ENCODE data around the gene AKAP6. TPM values are rescaled to one million over a fixed set of nuclear protein-coding genes. Genes with fewer than 3 reads are reported as not detected.

AKAP6 gene
- total RNA-seq, 4 donors from 2014 or later = 4.1 to 34.4 (median 15.3) TPM

DNA sequence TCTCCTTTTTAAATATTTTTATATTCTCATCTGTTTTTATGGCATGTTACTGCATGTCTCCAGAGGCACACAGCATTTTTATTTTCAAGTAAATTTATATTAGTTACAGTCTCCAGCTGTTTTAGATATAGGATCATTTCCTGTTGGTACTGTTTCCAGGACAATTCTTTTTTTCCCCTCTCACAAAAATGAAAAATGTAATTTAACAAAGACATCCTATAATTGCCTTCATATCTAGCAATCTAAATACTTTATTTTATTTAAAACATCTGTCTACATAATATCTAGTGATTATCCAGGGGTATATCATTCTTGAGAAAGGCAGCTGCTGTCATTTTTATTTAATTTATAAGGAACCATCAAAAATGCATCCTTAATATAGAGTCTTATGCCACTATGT lies 337.2 kb downstream of the AKAP6 start:
- intact Hi-C loops (cut with DNase I; ENCODE audit: low total_unique reads) = no loop called here
- Histone ChIP-seq H3K9me3 (no peaks in the 10 kb centered on the region), H3K36me3 (no peaks in the 10 kb centered on the region), H3K27ac (no peak overlapping the region), H3K4me3 (no peak overlapping the region), H3K4me1 (no peaks in the 10 kb centered on the region), H3K27me3 (no peaks in the 10 kb centered on the region)
- DNase-seq = no peak
- TF ChIP-seq CTCF (IDR thresholded peaks at IDR 0.05) (no peak), POLR2A (IDR thresholded peaks at IDR 0.05) (no peak)

DNA sequence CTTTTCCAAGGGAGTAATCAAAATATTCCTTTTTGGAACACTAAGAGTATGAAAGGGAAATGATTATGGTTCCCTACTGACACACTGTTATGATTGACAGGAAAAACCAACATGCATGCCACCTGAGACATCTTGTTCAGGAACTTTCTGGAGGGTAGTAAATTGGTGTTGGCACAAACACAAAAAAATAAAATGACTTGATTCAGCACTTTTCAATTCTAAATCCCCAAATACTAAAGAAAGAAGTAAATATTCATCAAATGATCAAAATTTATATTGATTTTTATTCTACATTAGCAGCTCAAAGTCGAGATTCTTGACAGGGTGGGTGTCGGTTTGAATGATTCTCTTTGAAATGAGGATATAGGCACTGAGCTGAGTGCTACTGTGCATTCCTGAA lies 338.2 kb downstream of the AKAP6 start:
- Histone ChIP-seq H3K27ac (no peak overlapping the region), H3K4me3 (no peak overlapping the region), H3K36me3 (no peaks in the 10 kb centered on the region), H3K27me3 (no peaks in the 10 kb centered on the region), H3K4me1 (no peaks in the 10 kb centered on the region), H3K9me3 (no peaks in the 10 kb centered on the region)
- TF ChIP-seq CTCF (IDR thresholded peaks at IDR 0.05) = no peak
- no peak for TF ChIP-seq POLR2A (IDR thresholded peaks at IDR 0.05)
- no peak for DNase-seq
- intact Hi-C loops (cut with DNase I; ENCODE audit: low total_unique reads) = no loop called here

- no peaks in the 10 kb centered on the region for H3K4me1 ChIP-seq
- TF ChIP-seq POLR2A (IDR thresholded peaks at IDR 0.05) = no peak
- TF ChIP-seq CTCF (IDR thresholded peaks at IDR 0.05) = no peak
- H3K27ac ChIP-seq = no peak overlapping the region
- H3K9me3 ChIP-seq = no peaks in the 10 kb centered on the region
- no peaks in the 10 kb centered on the region for H3K36me3 ChIP-seq
- no peak overlapping the region for H3K4me3 ChIP-seq
- no peak for DNase-seq
- intact Hi-C loops (cut with DNase I; ENCODE audit: low total_unique reads) = no loop called here
- H3K27me3 ChIP-seq = no peaks in the 10 kb centered on the region
Observed at GRCh38 chr14:32667791-32668190, 338.7 kb downstream of the AKAP6 start.

DNA sequence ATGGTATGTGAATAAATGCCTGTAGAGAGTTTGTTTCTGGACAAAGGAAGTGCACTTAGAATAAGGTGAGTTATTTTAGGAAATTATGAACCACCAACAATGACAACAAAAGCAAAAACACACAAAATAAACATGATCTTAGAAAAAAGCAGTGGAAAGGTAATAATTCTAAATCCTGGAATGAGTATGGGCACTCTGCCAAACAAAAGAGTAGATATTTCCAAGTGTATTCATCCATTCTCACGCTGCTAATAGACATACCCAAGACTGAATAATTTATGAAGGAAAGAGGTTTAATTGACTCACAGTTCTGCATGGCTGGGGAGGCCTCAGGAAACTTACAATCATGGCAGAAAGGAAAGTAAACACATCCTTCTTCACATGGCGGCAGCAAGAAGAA lies 340.3 kb downstream of the AKAP6 start:
- Histone ChIP-seq H3K27me3 (no peaks in the 10 kb centered on the region), H3K36me3 (no peaks in the 10 kb centered on the region), H3K9me3 (no peaks in the 10 kb centered on the region), H3K27ac (no peak overlapping the region), H3K4me3 (no peak overlapping the region), H3K4me1 (no peaks in the 10 kb centered on the region)
- no peak for TF ChIP-seq CTCF (IDR thresholded peaks at IDR 0.05)
- TF ChIP-seq POLR2A (IDR thresholded peaks at IDR 0.05) = no peak
- DNase-seq = no peak
- intact Hi-C loops (cut with DNase I; ENCODE audit: low total_unique reads) = no loop called here

- Histone ChIP-seq H3K4me3 (no peak overlapping the region), H3K27ac (no peak overlapping the region), H3K27me3 (no peaks in the 10 kb centered on the region), H3K36me3 (no peaks in the 10 kb centered on the region), H3K9me3 (no peaks in the 10 kb centered on the region), H3K4me1 (no peaks in the 10 kb centered on the region)
- DNase-seq = no peak
- intact Hi-C loops (cut with DNase I; ENCODE audit: low total_unique reads) = no loop called here
- TF ChIP-seq CTCF (IDR thresholded peaks at IDR 0.05) (no peak), POLR2A (IDR thresholded peaks at IDR 0.05) (no peak)
Observed at GRCh38 chr14:32675433-32675832, 346.3 kb downstream of the AKAP6 start.
